Esophagus squamous epithelium (tissue), 5 donors: ENCODE results near the gene PBX3. TPM values are rescaled to one million over a fixed set of nuclear protein-coding genes. Genes with fewer than 3 reads are reported as not detected.

Experiments used
- DNase-seq: peaks from one replicate; lab custom pipeline; 2025; lab: John Stamatoyannopoulos, UW
- H3K27ac ChIP-seq, 4 donors: fragments of 200-600 bp; sonication (generic); one replicate each; pipeline ENCODE4 v1.5.1; 2016 to 2019; ENCODE audit warnings: mild to moderate bottlenecking in 1 of 4
- H3K27me3 ChIP-seq, 4 donors: fragments of 200-600 bp; sonication (generic); 1 replicate in 3 of 4; 2 replicates in 1 of 4; pipeline versions ENCODE4 v1.5.1 to v1.6.0; 2017 to 2021; ENCODE audit warnings: antibody characterized with exemption in 1 of 4
- H3K36me3 ChIP-seq, 3 donors: fragments of 200-600 bp; sonication (generic); one replicate each; pipeline ENCODE4 v1.5.1; 2016 to 2019
- H3K4me1 ChIP-seq, 3 donors: fragments of 200-600 bp; sonication (generic); one replicate each; pipeline ENCODE4 v1.5.1; 2017 to 2019
- H3K4me3 ChIP-seq, 4 donors: fragments of 200-600 bp; sonication (generic); 1 replicate in 3 of 4; 2 replicates in 1 of 4; pipeline ENCODE4 v1.5.1; 2016 to 2019; ENCODE audit warnings: mild to moderate bottlenecking in 2 of 4, moderate library complexity in 1 of 4
- H3K9me3 ChIP-seq, 3 donors: fragments of 200-600 bp; sonication (generic); one replicate each; pipeline ENCODE4 v1.5.1; 2016 to 2019
- POLR2A ChIP-seq, 4 donors: fragments of 450-650 bp; IDR thresholded peaks; one replicate each; pipeline ENCODE4 v1.6.1; 2017; ENCODE audit warnings: antibody characterized with exemption in 4 of 4, mild to moderate bottlenecking in 4 of 4, moderate library complexity in 3 of 4
- WGBS, 2 donors: methylation state at CpG; one replicate each; pipeline ENCODE4 v1.1.5; 2018; 5-methylcytosine and 5-hydroxymethylcytosine counted together
- intact Hi-C: fragments of 100-400 bp; cut with DNase I; formaldehyde crosslinking; loops from one replicate; pipeline ENCODE4 v1.15.0; 2022
- total RNA-seq, 4 donors: library from RNA; depleted of rRNA; stranded (reverse); fragments of >200 nt; gene quantifications; one replicate each; pipeline ENCODE4 v1.1.0, GENCODE V29; 2016
- TF ChIP-seq, protein P1 (sequence below), 6 experiments: fragments of 450-650 bp in 4 of 6; fragments of 200-600 bp in 2 of 6; sonication (generic) in 2 of 6; IDR thresholded peaks; one replicate each; pipeline ENCODE4 v1.5.1; 2016 to 2019; ENCODE audit warnings: antibody characterized with exemption in 6 of 6, mild to moderate bottlenecking in 4 of 6, moderate library complexity in 4 of 6
- donor health status: DM: yes; HTN: yes; CAD: no.

The PBX3 gene
- total RNA-seq, 4 donors from 2014 or later: 10.2 to 27.1 (median 12.7) TPM

DNA sequence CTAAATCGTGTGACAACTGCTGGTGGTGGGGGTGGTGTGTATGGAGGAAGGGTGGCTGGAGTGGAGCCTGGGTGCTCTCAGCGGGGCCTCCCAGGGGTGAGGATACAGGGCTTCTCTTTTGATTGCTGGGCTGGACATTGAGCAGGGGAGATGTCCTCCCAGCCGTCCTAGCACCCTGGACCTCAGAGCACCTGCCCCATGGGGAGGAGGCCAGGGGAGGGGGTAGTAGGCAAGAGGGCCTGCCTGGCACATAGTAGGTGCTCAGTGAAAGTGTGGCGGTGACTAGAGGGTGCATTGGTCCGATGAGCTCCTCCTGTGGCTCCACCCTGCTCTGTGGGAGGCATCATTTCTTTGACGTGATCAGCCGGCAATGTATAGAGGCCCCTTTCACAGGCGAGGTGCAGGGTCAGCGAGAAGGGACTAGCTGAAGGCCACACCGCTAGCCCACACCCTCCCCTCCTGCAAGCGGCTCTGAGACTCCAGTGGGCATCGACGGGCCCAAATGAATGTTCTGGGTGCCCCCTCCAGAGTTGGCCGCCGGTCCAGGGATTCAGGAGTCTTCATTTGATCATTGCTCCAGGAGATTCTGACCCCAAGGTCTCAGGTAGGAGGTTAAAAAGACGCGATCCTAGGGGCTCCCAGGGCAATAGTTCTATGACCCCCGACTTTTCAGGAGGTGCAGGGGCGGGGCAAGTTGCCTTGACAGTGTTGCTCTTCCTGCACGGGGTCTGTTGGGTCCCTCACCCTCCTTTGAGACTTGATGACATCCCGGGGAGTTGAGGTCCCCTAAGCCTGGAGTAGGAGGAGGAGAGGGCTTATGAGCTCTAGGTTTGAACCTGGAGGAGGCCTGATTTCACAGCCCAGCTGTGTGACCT is 255.5 kb downstream of the PBX3 start:
- Histone ChIP-seq H3K4me1 (no peaks in the 10 kb centered on the region), H3K4me3 (no peak overlapping the region), H3K36me3 (no peaks in the 10 kb centered on the region), H3K9me3 (peaks cover 0 to 8% (median 4%) of the 10 kb centered on the region in 3 donors), H3K27me3 (peaks cover 0 to 8% (median 0%) of the 10 kb centered on the region in 4 donors), H3K27ac (no peak overlapping the region)
- 78% methylated on average over 7 to 12 of the region's 21 CpGs for WGBS, 2 donors
- TF ChIP-seq POLR2A (IDR thresholded peaks at IDR 0.05): no peak
- TF ChIP-seq, protein P1, sequence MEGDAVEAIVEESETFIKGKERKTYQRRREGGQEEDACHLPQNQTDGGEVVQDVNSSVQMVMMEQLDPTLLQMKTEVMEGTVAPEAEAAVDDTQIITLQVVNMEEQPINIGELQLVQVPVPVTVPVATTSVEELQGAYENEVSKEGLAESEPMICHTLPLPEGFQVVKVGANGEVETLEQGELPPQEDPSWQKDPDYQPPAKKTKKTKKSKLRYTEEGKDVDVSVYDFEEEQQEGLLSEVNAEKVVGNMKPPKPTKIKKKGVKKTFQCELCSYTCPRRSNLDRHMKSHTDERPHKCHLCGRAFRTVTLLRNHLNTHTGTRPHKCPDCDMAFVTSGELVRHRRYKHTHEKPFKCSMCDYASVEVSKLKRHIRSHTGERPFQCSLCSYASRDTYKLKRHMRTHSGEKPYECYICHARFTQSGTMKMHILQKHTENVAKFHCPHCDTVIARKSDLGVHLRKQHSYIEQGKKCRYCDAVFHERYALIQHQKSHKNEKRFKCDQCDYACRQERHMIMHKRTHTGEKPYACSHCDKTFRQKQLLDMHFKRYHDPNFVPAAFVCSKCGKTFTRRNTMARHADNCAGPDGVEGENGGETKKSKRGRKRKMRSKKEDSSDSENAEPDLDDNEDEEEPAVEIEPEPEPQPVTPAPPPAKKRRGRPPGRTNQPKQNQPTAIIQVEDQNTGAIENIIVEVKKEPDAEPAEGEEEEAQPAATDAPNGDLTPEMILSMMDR (IDR thresholded peaks at IDR 0.05): no peak
- intact Hi-C loops: no loop called here
- no peak for DNase-seq

DNA sequence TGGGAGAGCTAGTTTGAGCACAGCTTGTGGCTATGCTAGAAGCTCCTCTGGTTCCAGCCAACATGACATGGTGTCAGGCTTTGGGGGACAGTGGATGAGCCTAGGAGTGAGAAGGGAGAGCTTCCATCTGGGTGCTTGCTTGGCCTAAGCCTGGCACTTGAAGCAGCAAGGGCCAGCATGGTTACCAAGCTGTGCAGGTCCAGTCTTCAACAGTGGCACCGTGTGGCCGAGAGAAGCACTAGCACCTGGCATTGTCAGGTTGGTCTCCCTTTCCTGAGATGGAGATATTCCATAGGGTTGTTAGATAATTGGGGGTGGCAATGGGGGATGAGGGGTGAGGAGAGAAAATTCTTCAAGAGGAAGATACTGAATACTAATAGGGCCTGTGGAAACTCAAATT is 261.9 kb downstream of the PBX3 start:
- no peak for TF ChIP-seq POLR2A (IDR thresholded peaks at IDR 0.05)
- TF ChIP-seq, protein P1 (IDR thresholded peaks at IDR 0.05): peak in 2 of 6 experiments; percentile 5 to 36
- no peak overlapping the region for H3K27ac ChIP-seq
- WGBS, 2 donors: 100% methylated on average over 2 of the region's 2 CpGs
- no peak for DNase-seq
- no peaks in the 10 kb centered on the region for H3K4me1 ChIP-seq
- H3K36me3 ChIP-seq: no peaks in the 10 kb centered on the region
- peaks cover 0 to 26% (median 20%) of the 10 kb centered on the region in 3 donors for H3K9me3 ChIP-seq
- peaks cover 0 to 22% (median 0%) of the 10 kb centered on the region in 4 donors for H3K27me3 ChIP-seq
- intact Hi-C loops: no loop called here
- H3K4me3 ChIP-seq: no peak overlapping the region

DNA sequence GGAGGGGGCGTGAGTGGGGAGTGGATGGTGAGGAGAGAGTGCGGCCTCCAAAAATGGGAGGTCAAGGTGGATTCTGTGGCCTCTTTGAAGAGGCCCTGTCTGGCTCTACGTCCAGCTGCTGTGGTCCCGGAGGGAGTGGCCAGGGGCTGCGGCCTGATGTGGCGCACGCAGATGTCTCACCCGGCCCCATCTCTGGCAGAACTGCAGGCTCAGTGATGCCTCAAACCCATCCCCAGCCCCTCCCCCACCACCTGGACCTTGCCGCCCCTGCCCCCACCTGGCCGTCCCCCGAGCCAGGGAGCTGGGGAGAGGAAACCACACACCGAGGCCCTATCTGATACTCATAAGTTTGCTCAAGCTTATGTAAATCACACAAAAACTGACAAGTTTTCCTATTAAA is 267.6 kb downstream of the PBX3 start:
- H3K27me3 ChIP-seq: peaks cover 0 to 6% (median 0%) of the 10 kb centered on the region in 4 donors
- H3K9me3 ChIP-seq: no peaks in the 10 kb centered on the region
- no peak overlapping the region for H3K27ac ChIP-seq
- H3K36me3 ChIP-seq: no peaks in the 10 kb centered on the region
- intact Hi-C loops: no loop called here
- H3K4me3 ChIP-seq: no peak overlapping the region
- no peaks in the 10 kb centered on the region for H3K4me1 ChIP-seq
- 0 to 66% methylated on average over 1 to 7 of the region's 12 CpGs for WGBS, 2 donors
- TF ChIP-seq, protein P1 (IDR thresholded peaks at IDR 0.05): no peak
- no peak for TF ChIP-seq POLR2A (IDR thresholded peaks at IDR 0.05)
- DNase-seq: no peak

DNA sequence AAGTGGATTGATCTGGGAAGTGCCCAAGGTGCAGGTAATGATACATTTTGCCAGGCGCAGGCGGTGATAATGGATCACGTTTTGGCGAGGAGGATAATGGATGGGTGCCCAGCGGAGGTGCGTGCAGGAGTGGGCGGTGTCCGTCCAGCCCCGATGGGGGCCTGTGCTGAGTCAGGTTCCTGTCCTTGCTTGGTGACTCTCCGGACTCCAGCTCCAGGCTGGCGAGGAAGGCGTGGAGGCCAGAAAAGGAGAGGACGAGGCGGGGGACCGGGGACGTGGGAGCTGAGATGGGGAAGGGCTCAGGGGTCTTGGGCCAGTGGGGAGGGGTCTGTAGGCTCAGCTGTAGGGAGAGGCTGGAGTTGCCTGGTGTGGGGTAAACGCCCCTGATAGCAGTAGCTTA is 268.3 kb downstream of the PBX3 start:
- H3K27me3 ChIP-seq: peaks cover 0 to 6% (median 0%) of the 10 kb centered on the region in 4 donors
- H3K4me1 ChIP-seq: no peaks in the 10 kb centered on the region
- H3K27ac ChIP-seq: no peak overlapping the region
- H3K36me3 ChIP-seq: no peaks in the 10 kb centered on the region
- 87 to 88% methylated on average over 17 of the region's 17 CpGs for WGBS, 2 donors
- H3K4me3 ChIP-seq: no peak overlapping the region
- no peak for DNase-seq
- TF ChIP-seq, protein P1 (IDR thresholded peaks at IDR 0.05): no peak
- no peak for TF ChIP-seq POLR2A (IDR thresholded peaks at IDR 0.05)
- intact Hi-C loops: no loop called here
- H3K9me3 ChIP-seq: no peaks in the 10 kb centered on the region

DNA sequence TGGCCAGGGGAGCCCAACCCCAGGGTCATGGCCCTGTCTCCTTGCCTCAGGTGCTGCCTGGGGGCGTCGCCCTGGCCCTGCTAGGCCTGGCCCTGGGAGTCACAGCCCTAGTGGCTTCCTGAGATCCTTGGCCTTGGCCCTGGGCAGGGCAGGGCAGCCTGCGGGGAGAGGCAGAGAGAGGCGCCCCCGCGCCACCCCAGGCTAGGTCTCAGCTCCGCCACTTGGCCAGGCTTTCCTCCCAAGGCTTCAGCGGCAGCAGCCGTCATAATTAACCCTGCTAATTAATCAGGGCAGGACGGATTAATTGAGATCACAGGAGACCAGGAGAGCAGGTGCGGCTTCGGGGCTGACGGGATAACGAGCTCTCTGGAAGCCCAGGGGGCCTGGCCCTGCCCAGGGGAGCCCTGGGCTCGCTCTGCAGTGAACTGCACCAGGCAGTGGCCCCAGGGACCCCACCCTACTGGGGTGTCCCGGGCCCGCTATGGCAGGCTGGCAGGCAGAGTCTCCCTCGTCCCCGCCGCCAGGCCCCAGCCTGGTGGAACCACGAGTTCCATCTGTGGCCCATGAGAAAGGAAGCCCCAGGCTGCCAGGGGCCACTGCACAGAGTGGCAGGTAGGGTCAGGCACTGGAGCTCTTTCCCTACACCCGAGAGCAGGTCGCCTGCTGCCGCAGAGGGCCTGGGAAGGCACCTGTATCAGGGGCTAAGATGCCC is 269.6 kb downstream of the PBX3 start:
- Histone ChIP-seq H3K4me3 (no peak overlapping the region), H3K4me1 (no peaks in the 10 kb centered on the region), H3K36me3 (no peaks in the 10 kb centered on the region), H3K9me3 (no peaks in the 10 kb centered on the region), H3K27me3 (peaks cover 0 to 4% (median 0%) of the 10 kb centered on the region in 4 donors), H3K27ac (no peak overlapping the region)
- no CpG with 5 or more reads among the region's 24 CpGs for WGBS, 2 donors
- no peak for DNase-seq
- TF ChIP-seq, protein P1 (IDR thresholded peaks at IDR 0.05): no peak
- TF ChIP-seq POLR2A (IDR thresholded peaks at IDR 0.05): no peak
- intact Hi-C loops: no loop called here
